AG10803 (cell line): ENCODE data around the gene WDR1.

Experiments
- DNase-seq: peaks from one replicate; pipeline ENCODE4 v3.0.0; 2010; ENCODE audit warnings: low read depth
- H3K4me3 ChIP-seq: 2 replicates; pipeline ENCODE4 v1.5.1; 2011; ENCODE audit warnings: mild to moderate bottlenecking, low read length, control low read depth
- CTCF ChIP-seq: conservative IDR thresholded peaks from 2 replicates; pipeline ENCODE4 v1.5.1; 2011; ENCODE audit warnings: mild to moderate bottlenecking, low read length, control low read depth, inconsistent platforms

The WDR1 gene

GRCh38 chr4:10107111-10108091, 9.2 kb downstream of the WDR1 start:
- no peak for TF ChIP-seq CTCF
- peak; percentile 29 for DNase-seq
- no peak overlapping the region for H3K4me3 ChIP-seq

GRCh38 chr4:10106421-10107039, 10.1 kb downstream of the WDR1 start:
- peak; percentile 95 for DNase-seq
- peak overlapping the region; percentile 49 for H3K4me3 ChIP-seq
- no peak for TF ChIP-seq CTCF

- no peak for DNase-seq
- TF ChIP-seq CTCF = no peak
- H3K4me3 ChIP-seq = peak overlapping the region; percentile 49
Measured at GRCh38 chr4:10105920-10106319, 10.7 kb downstream of the WDR1 start.

GRCh38 chr4:10105421-10105820, 11.2 kb downstream of the WDR1 start:
- DNase-seq = peak; percentile 24
- TF ChIP-seq CTCF = no peak
- H3K4me3 ChIP-seq = peak overlapping the region; percentile 35; the same call in 1 of the 2 replicates

- TF ChIP-seq CTCF = no peak
Measured at GRCh38 chr4:10104991-10105276, 11.7 kb downstream of the WDR1 start.

GRCh38 chr4:10104211-10104990, 12.2 kb downstream of the WDR1 start:
- H3K4me3 ChIP-seq = peak overlapping the region; percentile 35
- TF ChIP-seq CTCF = no peak
- DNase-seq = peak; percentile 72

More at GRCh38 chr4:10104991-10105276, 11.7 kb downstream of the WDR1 start:
- no peak for DNase-seq
- H3K4me3 ChIP-seq = peak overlapping the region; percentile 35
